HEK293 (cell line): ENCODE measurements around the gene MAST2.

Source experiments
- FEZF1 ChIP-seq: fragments of 450-650 bp; formaldehyde crosslinking; IDR thresholded peaks from 2 replicates; pipeline ENCODE4 v1.5.1; 2016; ENCODE audit warnings: missing biosample characterization, missing genetic modification characterization
- YY1 ChIP-seq: fragments of 450-650 bp; formaldehyde crosslinking; IDR thresholded peaks from 2 replicates; pipeline ENCODE4 v1.5.1; 2018; ENCODE audit warnings: missing biosample characterization, missing genetic modification characterization
- YY2 ChIP-seq: fragments of 450-650 bp; formaldehyde crosslinking; IDR thresholded peaks from 2 replicates; pipeline ENCODE4 v1.5.1; 2016; ENCODE audit warnings: missing biosample characterization, missing genetic modification characterization
- ZBTB1 ChIP-seq: fragments of 450-650 bp; formaldehyde crosslinking; IDR thresholded peaks from 2 replicates; pipeline ENCODE4 v1.5.1; 2016; ENCODE audit warnings: missing biosample characterization, missing genetic modification characterization
- ZBTB20 ChIP-seq: fragments of 450-650 bp; formaldehyde crosslinking; IDR thresholded peaks from 2 replicates; pipeline ENCODE4 v1.5.1; 2016; ENCODE audit warnings: missing biosample characterization, missing genetic modification characterization
- ZNF274 ChIP-seq, 2 experiments: fragments of 200-500 bp in 1 of 2; fragments of 450-650 bp in 1 of 2; sonication (Bioruptor generic) in 1 of 2; formaldehyde crosslinking in 1 of 2; IDR thresholded peaks; 2 replicates each; pipeline versions ENCODE4 v1.5.1 to v1.6.1; 2014 to 2016; ENCODE audit warnings: borderline replicate concordance in 1 of 2, inconsistent platforms in 1 of 2, low read length in 1 of 2, missing biosample characterization in 1 of 2, missing genetic modification characterization in 1 of 2
- ZNF324 ChIP-seq: fragments of 450-650 bp; formaldehyde crosslinking; IDR thresholded peaks from 2 replicates; pipeline ENCODE4 v1.5.1; 2016; ENCODE audit warnings: missing biosample characterization, missing genetic modification characterization
- TF ChIP-seq, protein P1 (sequence below): fragments of 450-650 bp; formaldehyde crosslinking; IDR thresholded peaks from 2 replicates; pipeline ENCODE4 v1.5.1; 2016; ENCODE audit warnings: missing biosample characterization, missing genetic modification characterization
- TF ChIP-seq, protein P2 (sequence below): fragments of 450-650 bp; formaldehyde crosslinking; IDR thresholded peaks from 2 replicates; pipeline ENCODE4 v1.5.1; 2016; ENCODE audit warnings: missing biosample characterization, missing genetic modification characterization
- TF ChIP-seq, protein P3 (sequence below): fragments of 450-650 bp; formaldehyde crosslinking; IDR thresholded peaks from 2 replicates; pipeline ENCODE4 v1.5.1; 2016; ENCODE audit warnings: missing biosample characterization, missing genetic modification characterization, borderline replicate concordance

DNA sequence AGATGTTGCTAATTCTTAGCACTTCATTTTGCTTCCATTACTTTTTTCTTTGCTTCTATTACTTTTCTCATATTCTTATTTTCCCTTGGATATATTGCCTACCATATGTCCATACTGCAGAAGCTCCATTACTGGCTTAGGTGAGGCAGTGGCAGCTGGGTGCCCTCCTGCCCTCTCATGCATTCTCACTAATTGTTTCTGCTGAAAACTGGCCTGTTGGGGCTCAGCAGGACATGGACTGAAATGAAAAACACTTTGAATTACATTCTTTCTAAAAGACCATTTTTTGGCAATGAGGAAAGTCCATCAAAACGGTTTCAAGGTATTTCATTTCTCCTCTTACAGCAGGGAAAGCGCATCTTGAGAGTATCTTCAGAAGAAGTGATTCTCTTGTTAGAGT is 122.9 kb downstream of the MAST2 start:
- TF ChIP-seq, protein P1, sequence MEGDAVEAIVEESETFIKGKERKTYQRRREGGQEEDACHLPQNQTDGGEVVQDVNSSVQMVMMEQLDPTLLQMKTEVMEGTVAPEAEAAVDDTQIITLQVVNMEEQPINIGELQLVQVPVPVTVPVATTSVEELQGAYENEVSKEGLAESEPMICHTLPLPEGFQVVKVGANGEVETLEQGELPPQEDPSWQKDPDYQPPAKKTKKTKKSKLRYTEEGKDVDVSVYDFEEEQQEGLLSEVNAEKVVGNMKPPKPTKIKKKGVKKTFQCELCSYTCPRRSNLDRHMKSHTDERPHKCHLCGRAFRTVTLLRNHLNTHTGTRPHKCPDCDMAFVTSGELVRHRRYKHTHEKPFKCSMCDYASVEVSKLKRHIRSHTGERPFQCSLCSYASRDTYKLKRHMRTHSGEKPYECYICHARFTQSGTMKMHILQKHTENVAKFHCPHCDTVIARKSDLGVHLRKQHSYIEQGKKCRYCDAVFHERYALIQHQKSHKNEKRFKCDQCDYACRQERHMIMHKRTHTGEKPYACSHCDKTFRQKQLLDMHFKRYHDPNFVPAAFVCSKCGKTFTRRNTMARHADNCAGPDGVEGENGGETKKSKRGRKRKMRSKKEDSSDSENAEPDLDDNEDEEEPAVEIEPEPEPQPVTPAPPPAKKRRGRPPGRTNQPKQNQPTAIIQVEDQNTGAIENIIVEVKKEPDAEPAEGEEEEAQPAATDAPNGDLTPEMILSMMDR (tag by site-specific recombination), result no peak
- TF ChIP-seq YY2 (tag by site-specific recombination) (no peak), FEZF1 (tag by site-specific recombination) (no peak), ZNF324 (tag by site-specific recombination) (no peak), ZBTB1 (tag by site-specific recombination) (no peak), YY1 (tag by site-specific recombination) (no peak), ZBTB20 (no peak), ZNF274 (IDR thresholded peaks at IDR 0.05; ENCODE audit: low read length) (no peak), ZNF274 (tag by site-specific recombination; IDR thresholded peaks at IDR 0.05; ENCODE audit: borderline replicate concordance) (no peak)
- TF ChIP-seq, protein P2, sequence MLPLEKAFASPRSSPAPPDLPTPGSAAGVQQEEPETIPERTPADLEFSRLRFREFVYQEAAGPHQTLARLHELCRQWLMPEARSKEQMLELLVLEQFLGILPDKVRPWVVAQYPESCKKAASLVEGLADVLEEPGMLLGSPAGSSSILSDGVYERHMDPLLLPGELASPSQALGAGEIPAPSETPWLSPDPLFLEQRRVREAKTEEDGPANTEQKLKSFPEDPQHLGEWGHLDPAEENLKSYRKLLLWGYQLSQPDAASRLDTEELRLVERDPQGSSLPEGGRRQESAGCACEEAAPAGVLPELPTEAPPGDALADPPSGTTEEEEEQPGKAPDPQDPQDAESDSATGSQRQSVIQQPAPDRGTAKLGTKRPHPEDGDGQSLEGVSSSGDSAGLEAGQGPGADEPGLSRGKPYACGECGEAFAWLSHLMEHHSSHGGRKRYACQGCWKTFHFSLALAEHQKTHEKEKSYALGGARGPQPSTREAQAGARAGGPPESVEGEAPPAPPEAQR (tag by site-specific recombination), result no peak
- TF ChIP-seq, protein P3, sequence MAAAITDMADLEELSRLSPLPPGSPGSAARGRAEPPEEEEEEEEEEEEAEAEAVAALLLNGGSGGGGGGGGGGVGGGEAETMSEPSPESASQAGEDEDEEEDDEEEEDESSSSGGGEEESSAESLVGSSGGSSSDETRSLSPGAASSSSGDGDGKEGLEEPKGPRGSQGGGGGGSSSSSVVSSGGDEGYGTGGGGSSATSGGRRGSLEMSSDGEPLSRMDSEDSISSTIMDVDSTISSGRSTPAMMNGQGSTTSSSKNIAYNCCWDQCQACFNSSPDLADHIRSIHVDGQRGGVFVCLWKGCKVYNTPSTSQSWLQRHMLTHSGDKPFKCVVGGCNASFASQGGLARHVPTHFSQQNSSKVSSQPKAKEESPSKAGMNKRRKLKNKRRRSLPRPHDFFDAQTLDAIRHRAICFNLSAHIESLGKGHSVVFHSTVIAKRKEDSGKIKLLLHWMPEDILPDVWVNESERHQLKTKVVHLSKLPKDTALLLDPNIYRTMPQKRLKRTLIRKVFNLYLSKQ (tag by site-specific recombination), result no peak
